H1 (cell line): ENCODE results near the gene OR2F2. TPM values are rescaled to one million over a fixed set of nuclear protein-coding genes. Genes with fewer than 3 reads are reported as not detected.

ENCODE experiments used
- EP300 ChIP-seq, 2 experiments: IDR thresholded peaks; 1 replicate in 1 of 2; 2 replicates in 1 of 2; pipeline ENCODE4 v1.6.1; 2011 to 2012; ENCODE audit warnings: low read depth in 2 of 2, low read length in 2 of 2, mild to moderate bottlenecking in 2 of 2, borderline replicate concordance in 1 of 2, inconsistent platforms in 1 of 2, moderate library complexity in 1 of 2
- JUN ChIP-seq: IDR thresholded peaks from 2 replicates; pipeline ENCODE4 v1.6.1; 2011; ENCODE audit warnings: low read depth, mild to moderate bottlenecking, improper control_type of control experiment, low read length
- SP1 ChIP-seq: IDR thresholded peaks from 2 replicates; pipeline ENCODE4 v1.6.1; 2011; ENCODE audit warnings: low read depth, low read length
- SRF ChIP-seq: IDR thresholded peaks from 2 replicates; pipeline ENCODE4 v1.6.1; 2011; ENCODE audit warnings: mild to moderate bottlenecking, low read depth, low read length, moderate library complexity
- TCF12 ChIP-seq: IDR thresholded peaks from 2 replicates; pipeline ENCODE4 v1.6.1; 2011; ENCODE audit warnings: low read depth, mild to moderate bottlenecking, low read length
- polyA plus RNA-seq, 7 experiments: library from polyadenylated mRNA; depleted of rRNA in 3 of 7; stranded (reverse) in 5 of 7; unstranded in 2 of 7; fragments of >200 nt in 5 of 7; fragments of 200-250 nt in 2 of 7; gene quantifications; 1 replicate in 5 of 7; 2 replicates in 1 of 7; 4 replicates in 1 of 7; pipeline versions ENCODE4 v1.2.1 to v1.2.3, GENCODE V29; 2011 to 2013; ENCODE audit warnings: missing spikeins in 2 of 7, mixed read lengths in 2 of 7
- total RNA-seq: library from RNA; stranded (reverse); fragmentation: NEBNext Ultra II Directional; extraction: Animal tissue kit (Norgen Biotek cat#: 25700); gene quantifications from 2 replicates; pipeline ENCODE4 v1.2.1, GENCODE V29; 2021
- TF ChIP-seq, protein P1 (sequence below): fragments of 300-600 bp; sonication (generic); IDR thresholded peaks from 2 replicates; pipeline ENCODE4 v1.7.1; 2012; ENCODE audit warnings: low read length, moderate library complexity, mild to moderate bottlenecking, inconsistent platforms; ENCODE audit not compliant: insufficient replicate concordance
- TF ChIP-seq, protein P2 (sequence below), 3 experiments: IDR thresholded peaks; 1 replicate in 2 of 3; 2 replicates in 1 of 3; pipeline versions ENCODE4 v1.5.1 to v1.6.1; 2011; ENCODE audit warnings: low read length in 3 of 3, mild to moderate bottlenecking in 3 of 3, inconsistent platforms in 2 of 3, low read depth in 1 of 3, moderate library complexity in 1 of 3; ENCODE audit not compliant: insufficient read depth in 1 of 3; ENCODE audit errors: control extremely low read depth in 1 of 3

Gene OR2F2
- total and polyA plus RNA-seq, 2 of the 8 experiments (the other 6 are each of a cell fraction or from before 2014, with no cell fraction given), result not detected

DNA sequence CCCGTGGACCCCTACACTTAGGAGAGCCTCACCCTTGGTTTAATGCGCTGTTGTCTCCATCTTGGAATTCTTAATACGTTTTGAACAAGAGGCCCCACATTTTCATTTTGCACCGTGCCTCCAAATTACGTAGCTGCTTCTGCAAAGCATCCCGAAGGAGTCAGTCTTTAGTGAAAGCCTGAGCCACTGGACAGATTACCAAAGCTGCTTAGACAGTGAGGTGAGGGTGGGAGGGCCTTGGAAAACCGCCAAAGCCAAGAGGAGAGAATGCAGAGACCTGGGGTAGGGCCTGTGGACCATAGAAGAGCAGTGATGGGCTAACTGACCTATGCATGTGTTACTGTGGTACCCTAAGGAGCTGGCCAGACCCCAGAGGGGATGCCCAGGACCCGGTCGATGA is 28.9 kb upstream of the OR2F2 start (continued):
- TF ChIP-seq, protein P1, sequence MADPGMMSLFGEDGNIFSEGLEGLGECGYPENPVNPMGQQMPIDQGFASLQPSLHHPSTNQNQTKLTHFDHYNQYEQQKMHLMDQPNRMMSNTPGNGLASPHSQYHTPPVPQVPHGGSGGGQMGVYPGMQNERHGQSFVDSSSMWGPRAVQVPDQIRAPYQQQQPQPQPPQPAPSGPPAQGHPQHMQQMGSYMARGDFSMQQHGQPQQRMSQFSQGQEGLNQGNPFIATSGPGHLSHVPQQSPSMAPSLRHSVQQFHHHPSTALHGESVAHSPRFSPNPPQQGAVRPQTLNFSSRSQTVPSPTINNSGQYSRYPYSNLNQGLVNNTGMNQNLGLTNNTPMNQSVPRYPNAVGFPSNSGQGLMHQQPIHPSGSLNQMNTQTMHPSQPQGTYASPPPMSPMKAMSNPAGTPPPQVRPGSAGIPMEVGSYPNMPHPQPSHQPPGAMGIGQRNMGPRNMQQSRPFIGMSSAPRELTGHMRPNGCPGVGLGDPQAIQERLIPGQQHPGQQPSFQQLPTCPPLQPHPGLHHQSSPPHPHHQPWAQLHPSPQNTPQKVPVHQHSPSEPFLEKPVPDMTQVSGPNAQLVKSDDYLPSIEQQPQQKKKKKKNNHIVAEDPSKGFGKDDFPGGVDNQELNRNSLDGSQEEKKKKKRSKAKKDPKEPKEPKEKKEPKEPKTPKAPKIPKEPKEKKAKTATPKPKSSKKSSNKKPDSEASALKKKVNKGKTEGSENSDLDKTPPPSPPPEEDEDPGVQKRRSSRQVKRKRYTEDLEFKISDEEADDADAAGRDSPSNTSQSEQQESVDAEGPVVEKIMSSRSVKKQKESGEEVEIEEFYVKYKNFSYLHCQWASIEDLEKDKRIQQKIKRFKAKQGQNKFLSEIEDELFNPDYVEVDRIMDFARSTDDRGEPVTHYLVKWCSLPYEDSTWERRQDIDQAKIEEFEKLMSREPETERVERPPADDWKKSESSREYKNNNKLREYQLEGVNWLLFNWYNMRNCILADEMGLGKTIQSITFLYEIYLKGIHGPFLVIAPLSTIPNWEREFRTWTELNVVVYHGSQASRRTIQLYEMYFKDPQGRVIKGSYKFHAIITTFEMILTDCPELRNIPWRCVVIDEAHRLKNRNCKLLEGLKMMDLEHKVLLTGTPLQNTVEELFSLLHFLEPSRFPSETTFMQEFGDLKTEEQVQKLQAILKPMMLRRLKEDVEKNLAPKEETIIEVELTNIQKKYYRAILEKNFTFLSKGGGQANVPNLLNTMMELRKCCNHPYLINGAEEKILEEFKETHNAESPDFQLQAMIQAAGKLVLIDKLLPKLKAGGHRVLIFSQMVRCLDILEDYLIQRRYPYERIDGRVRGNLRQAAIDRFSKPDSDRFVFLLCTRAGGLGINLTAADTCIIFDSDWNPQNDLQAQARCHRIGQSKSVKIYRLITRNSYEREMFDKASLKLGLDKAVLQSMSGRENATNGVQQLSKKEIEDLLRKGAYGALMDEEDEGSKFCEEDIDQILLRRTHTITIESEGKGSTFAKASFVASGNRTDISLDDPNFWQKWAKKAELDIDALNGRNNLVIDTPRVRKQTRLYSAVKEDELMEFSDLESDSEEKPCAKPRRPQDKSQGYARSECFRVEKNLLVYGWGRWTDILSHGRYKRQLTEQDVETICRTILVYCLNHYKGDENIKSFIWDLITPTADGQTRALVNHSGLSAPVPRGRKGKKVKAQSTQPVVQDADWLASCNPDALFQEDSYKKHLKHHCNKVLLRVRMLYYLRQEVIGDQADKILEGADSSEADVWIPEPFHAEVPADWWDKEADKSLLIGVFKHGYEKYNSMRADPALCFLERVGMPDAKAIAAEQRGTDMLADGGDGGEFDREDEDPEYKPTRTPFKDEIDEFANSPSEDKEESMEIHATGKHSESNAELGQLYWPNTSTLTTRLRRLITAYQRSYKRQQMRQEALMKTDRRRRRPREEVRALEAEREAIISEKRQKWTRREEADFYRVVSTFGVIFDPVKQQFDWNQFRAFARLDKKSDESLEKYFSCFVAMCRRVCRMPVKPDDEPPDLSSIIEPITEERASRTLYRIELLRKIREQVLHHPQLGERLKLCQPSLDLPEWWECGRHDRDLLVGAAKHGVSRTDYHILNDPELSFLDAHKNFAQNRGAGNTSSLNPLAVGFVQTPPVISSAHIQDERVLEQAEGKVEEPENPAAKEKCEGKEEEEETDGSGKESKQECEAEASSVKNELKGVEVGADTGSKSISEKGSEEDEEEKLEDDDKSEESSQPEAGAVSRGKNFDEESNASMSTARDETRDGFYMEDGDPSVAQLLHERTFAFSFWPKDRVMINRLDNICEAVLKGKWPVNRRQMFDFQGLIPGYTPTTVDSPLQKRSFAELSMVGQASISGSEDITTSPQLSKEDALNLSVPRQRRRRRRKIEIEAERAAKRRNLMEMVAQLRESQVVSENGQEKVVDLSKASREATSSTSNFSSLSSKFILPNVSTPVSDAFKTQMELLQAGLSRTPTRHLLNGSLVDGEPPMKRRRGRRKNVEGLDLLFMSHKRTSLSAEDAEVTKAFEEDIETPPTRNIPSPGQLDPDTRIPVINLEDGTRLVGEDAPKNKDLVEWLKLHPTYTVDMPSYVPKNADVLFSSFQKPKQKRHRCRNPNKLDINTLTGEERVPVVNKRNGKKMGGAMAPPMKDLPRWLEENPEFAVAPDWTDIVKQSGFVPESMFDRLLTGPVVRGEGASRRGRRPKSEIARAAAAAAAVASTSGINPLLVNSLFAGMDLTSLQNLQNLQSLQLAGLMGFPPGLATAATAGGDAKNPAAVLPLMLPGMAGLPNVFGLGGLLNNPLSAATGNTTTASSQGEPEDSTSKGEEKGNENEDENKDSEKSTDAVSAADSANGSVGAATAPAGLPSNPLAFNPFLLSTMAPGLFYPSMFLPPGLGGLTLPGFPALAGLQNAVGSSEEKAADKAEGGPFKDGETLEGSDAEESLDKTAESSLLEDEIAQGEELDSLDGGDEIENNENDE, result no peak
- TF ChIP-seq EP300 (IDR thresholded peaks at IDR 0.05; ENCODE audit: borderline replicate concordance in 1 of 2, low read depth in 2 of 2, low read length in 2 of 2) (no peak), JUN (no peak), SP1 (no peak), TCF12 (no peak), SRF (no peak)
- TF ChIP-seq, protein P2, sequence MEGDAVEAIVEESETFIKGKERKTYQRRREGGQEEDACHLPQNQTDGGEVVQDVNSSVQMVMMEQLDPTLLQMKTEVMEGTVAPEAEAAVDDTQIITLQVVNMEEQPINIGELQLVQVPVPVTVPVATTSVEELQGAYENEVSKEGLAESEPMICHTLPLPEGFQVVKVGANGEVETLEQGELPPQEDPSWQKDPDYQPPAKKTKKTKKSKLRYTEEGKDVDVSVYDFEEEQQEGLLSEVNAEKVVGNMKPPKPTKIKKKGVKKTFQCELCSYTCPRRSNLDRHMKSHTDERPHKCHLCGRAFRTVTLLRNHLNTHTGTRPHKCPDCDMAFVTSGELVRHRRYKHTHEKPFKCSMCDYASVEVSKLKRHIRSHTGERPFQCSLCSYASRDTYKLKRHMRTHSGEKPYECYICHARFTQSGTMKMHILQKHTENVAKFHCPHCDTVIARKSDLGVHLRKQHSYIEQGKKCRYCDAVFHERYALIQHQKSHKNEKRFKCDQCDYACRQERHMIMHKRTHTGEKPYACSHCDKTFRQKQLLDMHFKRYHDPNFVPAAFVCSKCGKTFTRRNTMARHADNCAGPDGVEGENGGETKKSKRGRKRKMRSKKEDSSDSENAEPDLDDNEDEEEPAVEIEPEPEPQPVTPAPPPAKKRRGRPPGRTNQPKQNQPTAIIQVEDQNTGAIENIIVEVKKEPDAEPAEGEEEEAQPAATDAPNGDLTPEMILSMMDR (IDR thresholded peaks at IDR 0.05; ENCODE audit: control extremely low read depth in 1 of 3, insufficient read depth in 1 of 3, low read depth in 1 of 3, low read length in 3 of 3), result no peak
